Measurements from ENCODE around the gene OPTC. TPM values are rescaled to one million over a fixed set of nuclear protein-coding genes. Genes with fewer than 3 reads are reported as not detected.

The OPTC gene
- total and polyA plus RNA-seq, 11 donors, result not detected

DNA sequence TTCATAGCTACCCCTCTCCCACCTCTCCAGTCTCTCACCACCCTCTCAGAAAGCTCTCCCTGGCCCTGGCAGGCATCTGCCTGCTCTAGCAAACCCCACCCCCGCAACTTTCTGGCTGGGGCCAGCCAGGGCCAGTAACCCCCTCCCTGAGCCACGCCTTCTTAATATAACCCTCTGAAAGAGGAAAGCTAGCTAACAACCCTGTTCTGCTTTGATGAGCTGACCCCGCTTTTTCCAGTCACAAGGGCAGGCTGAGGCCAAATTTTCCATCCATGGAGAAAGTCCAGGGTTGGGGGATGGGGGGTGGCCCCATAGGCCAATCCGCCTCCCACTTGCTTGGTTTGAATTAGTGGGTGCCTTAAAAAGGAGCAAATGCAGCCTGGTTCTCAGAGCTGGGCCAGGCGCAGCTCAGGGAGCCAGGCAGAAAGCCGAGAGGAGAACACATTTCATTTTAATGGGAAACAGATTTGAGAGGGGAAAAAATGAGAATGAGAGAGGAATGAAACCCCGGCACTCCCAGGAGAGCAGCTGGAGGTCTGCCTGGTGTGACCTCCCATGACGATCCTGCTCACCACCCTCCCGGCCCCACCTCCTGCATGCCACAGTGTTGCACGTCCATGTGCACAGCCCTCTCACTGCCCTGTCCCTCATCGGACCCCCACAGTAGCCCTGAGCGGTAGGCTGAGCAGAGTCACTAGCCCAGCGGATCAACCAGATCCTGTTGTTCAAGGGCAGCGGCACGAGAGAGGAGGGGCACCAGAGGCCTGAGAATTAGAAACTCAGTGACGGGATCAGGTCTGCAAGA, 62.3 kb downstream of the OPTC start:
- no peak for TF ChIP-seq POLR2A (IDR thresholded peaks at IDR 0.05)
- TF ChIP-seq, protein P1, sequence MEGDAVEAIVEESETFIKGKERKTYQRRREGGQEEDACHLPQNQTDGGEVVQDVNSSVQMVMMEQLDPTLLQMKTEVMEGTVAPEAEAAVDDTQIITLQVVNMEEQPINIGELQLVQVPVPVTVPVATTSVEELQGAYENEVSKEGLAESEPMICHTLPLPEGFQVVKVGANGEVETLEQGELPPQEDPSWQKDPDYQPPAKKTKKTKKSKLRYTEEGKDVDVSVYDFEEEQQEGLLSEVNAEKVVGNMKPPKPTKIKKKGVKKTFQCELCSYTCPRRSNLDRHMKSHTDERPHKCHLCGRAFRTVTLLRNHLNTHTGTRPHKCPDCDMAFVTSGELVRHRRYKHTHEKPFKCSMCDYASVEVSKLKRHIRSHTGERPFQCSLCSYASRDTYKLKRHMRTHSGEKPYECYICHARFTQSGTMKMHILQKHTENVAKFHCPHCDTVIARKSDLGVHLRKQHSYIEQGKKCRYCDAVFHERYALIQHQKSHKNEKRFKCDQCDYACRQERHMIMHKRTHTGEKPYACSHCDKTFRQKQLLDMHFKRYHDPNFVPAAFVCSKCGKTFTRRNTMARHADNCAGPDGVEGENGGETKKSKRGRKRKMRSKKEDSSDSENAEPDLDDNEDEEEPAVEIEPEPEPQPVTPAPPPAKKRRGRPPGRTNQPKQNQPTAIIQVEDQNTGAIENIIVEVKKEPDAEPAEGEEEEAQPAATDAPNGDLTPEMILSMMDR (IDR thresholded peaks at IDR 0.05), result no peak
- Histone ChIP-seq H3K4me1 (peaks cover 0 to 78% (median 39%) of the 10 kb centered on the region in 12 donors), H3K9me3 (no peaks in the 10 kb centered on the region), H3K27me3 (no peaks in the 10 kb centered on the region), H3K4me3 (peak overlapping the region in 9 of 12 donors; percentile 3 to 56 (median 39)), H3K27ac (peak overlapping the region; percentile 69 to 98 (median 92)), H3K36me3 (no peaks in the 10 kb centered on the region)
- 32 to 44% (median 39%) methylated on average over 16 of the region's 16 CpGs for WGBS, 4 donors
- peak; percentile 81 to 92 (median 83) for DNase-seq
- intact Hi-C loops (cut with DNase I), result loop anchor here in 8 of 10 donors (2.0 to 5.0 kb wide), 6 partner anchors 34 to 73 kb away; no protein-coding TSS in a partner anchor
- ATAC-seq, result peak; percentile 59 to 80 (median 76)

DNA sequence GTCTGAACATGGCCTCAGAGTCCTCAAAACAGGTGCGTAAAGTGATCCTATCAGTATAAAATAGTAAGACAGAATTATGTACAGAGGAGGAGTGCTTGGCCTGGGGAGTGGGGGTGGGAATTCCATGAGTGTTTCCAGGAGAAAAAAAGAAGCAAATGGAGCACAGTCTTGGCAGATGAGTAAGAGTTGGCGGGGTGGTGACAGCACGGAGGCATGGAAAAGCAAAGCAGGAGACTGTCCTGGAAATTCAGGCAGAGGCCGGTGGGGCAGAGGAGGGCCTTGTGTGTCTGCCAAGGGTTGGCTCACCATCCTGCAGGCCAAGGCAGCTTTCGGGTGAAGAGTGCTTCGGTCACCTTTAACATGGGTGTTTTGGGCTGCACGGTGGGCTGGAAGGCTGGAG, 63.4 kb downstream of the OPTC start:
- Histone ChIP-seq H3K36me3 (no peaks in the 10 kb centered on the region), H3K27ac (peak overlapping the region; percentile 69 to 98 (median 92)), H3K9me3 (no peaks in the 10 kb centered on the region), H3K4me3 (peak overlapping the region in 5 of 12 donors; percentile 18 to 56 (median 28)), H3K27me3 (no peaks in the 10 kb centered on the region), H3K4me1 (peaks cover 0 to 69% (median 39%) of the 10 kb centered on the region in 12 donors)
- ATAC-seq (peak; percentile 52 to 65 (median 60)), DNase-seq (peak; percentile 71 to 89 (median 77))
- 41 to 56% (median 46%) methylated on average over 7 of the region's 7 CpGs for WGBS, 4 donors
- intact Hi-C loops (cut with DNase I), result loop anchor here in 8 of 10 donors (1.0 to 5.0 kb wide), 7 partner anchors 35 to 71 kb away; no protein-coding TSS in a partner anchor
- TF ChIP-seq, protein P1 (IDR thresholded peaks at IDR 0.05), result no peak
- no peak for TF ChIP-seq POLR2A (IDR thresholded peaks at IDR 0.05)

DNA sequence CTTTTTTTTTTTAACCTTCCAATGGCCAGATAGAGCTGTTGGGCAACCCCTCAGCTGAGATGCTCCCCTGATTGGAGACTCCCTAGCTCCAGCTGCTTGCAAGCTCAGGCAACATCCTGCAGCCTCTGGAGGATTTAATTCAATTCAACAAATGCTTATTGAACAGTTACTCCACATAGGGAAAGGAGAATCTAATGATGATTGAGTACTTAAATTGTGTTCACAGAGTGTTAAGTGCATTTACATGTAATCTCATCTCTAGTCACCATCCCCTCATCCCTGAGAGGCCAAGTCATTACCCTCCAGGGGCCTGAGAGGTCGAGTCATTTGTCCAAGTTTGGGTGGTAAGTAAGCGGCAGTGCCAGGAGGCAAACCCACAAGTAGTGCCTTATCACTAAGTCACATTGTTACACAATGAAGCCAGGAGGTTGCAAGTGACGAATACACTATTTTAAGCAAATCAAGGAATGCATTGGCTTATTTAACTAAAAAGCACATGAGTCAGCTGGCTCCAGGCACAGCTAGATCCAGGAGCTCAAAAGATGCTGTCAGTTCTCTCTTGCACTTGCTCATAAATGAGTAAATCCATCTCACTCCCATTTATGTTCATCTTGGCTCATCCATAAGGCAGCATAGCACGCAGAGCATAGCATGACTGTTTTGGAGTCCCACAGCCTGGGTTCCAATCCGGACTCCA, 64.3 kb downstream of the OPTC start:
- no peaks in the 10 kb centered on the region for H3K27me3 ChIP-seq
- no peaks in the 10 kb centered on the region for H3K36me3 ChIP-seq
- peak overlapping the region; percentile 69 to 98 (median 92) for H3K27ac ChIP-seq
- peak in 4 of 5 donors; percentile 56 to 84 (median 73) for DNase-seq
- H3K4me1 ChIP-seq, result peaks cover 0 to 66% (median 39%) of the 10 kb centered on the region in 12 donors
- 28 to 43% (median 34%) methylated on average over 4 to 5 of the region's 5 CpGs for WGBS, 4 donors
- no peaks in the 10 kb centered on the region for H3K9me3 ChIP-seq
- ATAC-seq, result peak; percentile 41 to 69 (median 62)
- TF ChIP-seq POLR2A (IDR thresholded peaks at IDR 0.05), result no peak
- TF ChIP-seq, protein P1 (IDR thresholded peaks at IDR 0.05), result no peak
- peak overlapping the region in 4 of 12 donors; percentile 17 to 37 (median 20) for H3K4me3 ChIP-seq
- intact Hi-C loops (cut with DNase I), result loop anchor here in 7 of 10 donors (1.0 to 5.0 kb wide), 5 partner anchors 36 to 69 kb away; partner anchors contain the start of gene ATP2B4 (in 1 of the 7)

Other genes starting within 250 kb of the OPTC start
- gene BTG2, start 188.6 kb upstream of the OPTC start, total RNA-seq, result 100 to 1,000 TPM in 1 of 9 donors, 10 to 100 TPM in 8; 28.0 to 174 (median 42.1) TPM
- 10 to 100 TPM; 23.8 to 77.3 TPM for gene BTG2, start 188.6 kb upstream of the OPTC start, polyA plus RNA-seq
- gene FMOD, start 143.0 kb upstream of the OPTC start, total RNA-seq, result 10 to 100 TPM in 4 of 9 donors, 1 to 10 TPM in 5; 6.1 to 33.2 (median 8.5) TPM
- 1 to 10 TPM; 3.0 to 7.0 TPM for gene FMOD, start 143.0 kb upstream of the OPTC start, polyA plus RNA-seq
- 10 to 100 TPM in 6 of 9 donors, 1 to 10 TPM in 3; 3.6 to 61.9 (median 13.6) TPM for gene PRELP, start 18.3 kb upstream of the OPTC start, total RNA-seq
- 10 to 100 TPM in 1 of 2 donors, 1 to 10 TPM in 1; 7.8 to 14.6 TPM for gene PRELP, start 18.3 kb upstream of the OPTC start, polyA plus RNA-seq
- 100 to 1,000 TPM in 8 of 9 donors, 10 to 100 TPM in 1; 87.0 to 253 (median 159) TPM for gene ATP2B4, start 132.7 kb downstream of the OPTC start, total RNA-seq
- gene ATP2B4, start 132.7 kb downstream of the OPTC start, polyA plus RNA-seq, result 100 to 1,000 TPM in 1 of 2 donors, 10 to 100 TPM in 1; 56.0 to 142 TPM

Data from heart left ventricle (tissue), 16 donors.